SK-N-SH (cell line): ENCODE data around the gene CEP170. TPM values are rescaled to one million over a fixed set of nuclear protein-coding genes. Genes with fewer than 3 reads are reported as not detected.

Experiments used
- CTCF ChIA-PET: fragments of 300-600, 350-600 bp; formaldehyde crosslinking; extraction: SDS; loops from one replicate; lab custom pipeline; 2021; lab: Yijun Ruan, JAX
- POLR2A ChIA-PET: fragments of 350-600 bp; sonication (Branson Sonifier 250); formaldehyde crosslinking; extraction: SDS; loops from one replicate; lab custom pipeline; 2020; ENCODE audit warnings: antibody characterized with exemption, inconsistent platforms; lab: Yijun Ruan, JAX
- DNase-seq: peaks from one replicate; pipeline ENCODE4 v3.0.0; 2012
- H2AFZ ChIP-seq: fragments of 200-600 bp; sonication (generic); 2 replicates; pipeline ENCODE4 v1.8.1; 2016; ENCODE audit warnings: antibody characterized with exemption, mild to moderate bottlenecking, low read depth
- H3F3A ChIP-seq: fragments of 200-600 bp; sonication (generic); replicated peaks from 2 replicates; pipeline ENCODE3; 2016; ENCODE audit warnings: antibody characterized with exemption, mild to moderate bottlenecking; ENCODE audit not compliant: insufficient read depth
- H3K27ac ChIP-seq, 2 experiments: fragments of 200-500 bp in 1 of 2; fragments of 200-600 bp in 1 of 2; sonication (Bioruptor generic) in 1 of 2; sonication (generic), shearing (Covaris generic) in 1 of 2; 2 replicates each; pipeline versions ENCODE4 v1.5.1 to v1.6.1; 2014 to 2016; ENCODE audit warnings: low read depth in 2 of 2, inconsistent platforms in 1 of 2, low read length in 1 of 2, mild to moderate bottlenecking in 1 of 2, mixed read lengths in 1 of 2
- H3K27me3 ChIP-seq: fragments of 200-600 bp; sonication (generic), shearing (Covaris generic); 2 replicates; pipeline ENCODE4 v1.6.1; 2016; ENCODE audit warnings: mixed run types; ENCODE audit not compliant: insufficient read depth
- H3K36me3 ChIP-seq, 2 experiments: fragments of 200-500 bp in 1 of 2; fragments of 200-600 bp in 1 of 2; sonication (Bioruptor generic) in 1 of 2; sonication (generic) in 1 of 2; replicated peaks in 1 of 2; 2 replicates each; pipeline versions ENCODE3 to v1.5.1; 2014 to 2016; ENCODE audit warnings: low read length in 1 of 2, mild to moderate bottlenecking in 1 of 2; ENCODE audit not compliant: insufficient read depth in 2 of 2, control insufficient read depth in 1 of 2
- H3K4me1 ChIP-seq, 2 experiments: fragments of 200-500 bp in 1 of 2; fragments of 200-600 bp in 1 of 2; sonication (Bioruptor generic) in 1 of 2; sonication (generic), shearing (Covaris generic) in 1 of 2; 2 replicates each; pipeline versions ENCODE4 v1.5.1 to v1.6.1; 2014 to 2016; ENCODE audit warnings: low read depth in 1 of 2, low read length in 1 of 2, mixed run types in 1 of 2; ENCODE audit not compliant: insufficient read depth in 2 of 2, control insufficient read depth in 1 of 2
- H3K4me2 ChIP-seq: fragments of 200-600 bp; sonication (generic), shearing (Covaris generic); 2 replicates; pipeline ENCODE4 v1.6.1; 2017; ENCODE audit warnings: mixed run types
- H3K4me3 ChIP-seq, 2 experiments: fragments of 200-500 bp in 1 of 2; fragments of 200-600 bp in 1 of 2; sonication (Bioruptor generic) in 1 of 2; sonication (generic), shearing (Covaris generic) in 1 of 2; 2 replicates each; pipeline versions ENCODE4 v1.5.1 to v1.8.1; 2014 to 2016; ENCODE audit warnings: low read depth in 2 of 2, inconsistent platforms in 1 of 2, low read length in 1 of 2, mild to moderate bottlenecking in 1 of 2, mixed read lengths in 1 of 2, moderate library complexity in 1 of 2
- H3K79me2 ChIP-seq: fragments of 200-600 bp; sonication (generic); 2 replicates; pipeline ENCODE4 v1.8.1; 2017; ENCODE audit warnings: mild to moderate bottlenecking; ENCODE audit not compliant: insufficient read depth
- H3K9ac ChIP-seq: fragments of 200-600 bp; sonication (generic); 2 replicates; pipeline ENCODE4 v1.6.1; 2017; ENCODE audit warnings: mixed run types
- H3K9me2 ChIP-seq: fragments of 200-600 bp; sonication (generic); 2 replicates; pipeline ENCODE4 v1.6.1; 2017; ENCODE audit warnings: mixed run types
- H3K9me3 ChIP-seq: fragments of 200-600 bp; sonication (generic); 2 replicates; pipeline ENCODE4 v1.6.1; 2017; ENCODE audit warnings: mixed run types, mild to moderate bottlenecking, moderate library complexity
- H4K20me1 ChIP-seq: fragments of 200-600 bp; sonication (generic); 2 replicates; pipeline ENCODE4 v1.6.1; 2017; ENCODE audit warnings: mild to moderate bottlenecking, mixed run types; ENCODE audit not compliant: insufficient read depth
- CHD2 ChIP-seq: fragments of 150-350 bp; IDR thresholded peaks from 2 replicates; pipeline ENCODE4 v1.6.1; 2018; ENCODE audit warnings: low read length; ENCODE audit not compliant: partially characterized antibody
- ELF1 ChIP-seq: IDR thresholded peaks from 2 replicates; pipeline ENCODE4 v1.4.0; 2012
- FOXM1 ChIP-seq: IDR thresholded peaks from 2 replicates; pipeline ENCODE4 v1.4.0; 2012; ENCODE audit warnings: low read depth, mild to moderate bottlenecking
- GABPA ChIP-seq: IDR thresholded peaks from 2 replicates; pipeline ENCODE4 v1.4.0; 2012; ENCODE audit warnings: low read depth, mild to moderate bottlenecking
- MEF2A ChIP-seq: IDR thresholded peaks from 2 replicates; pipeline ENCODE4 v1.4.0; 2012; ENCODE audit warnings: low read depth, borderline replicate concordance
- MXI1 ChIP-seq: IDR thresholded peaks from 2 replicates; pipeline ENCODE4 v1.6.1; 2012; ENCODE audit warnings: mild to moderate bottlenecking, low read depth, low read length, improper control_type of control experiment
- NFIC ChIP-seq: IDR thresholded peaks from 2 replicates; pipeline ENCODE4 v1.4.0; 2012; ENCODE audit warnings: borderline replicate concordance
- NRF1 ChIP-seq: IDR thresholded peaks from 2 replicates; pipeline ENCODE4 v1.6.1; 2012; ENCODE audit warnings: low read depth, mild to moderate bottlenecking, low read length
- RAD21 ChIP-seq: IDR thresholded peaks from 2 replicates; pipeline ENCODE4 v1.6.1; 2012; ENCODE audit warnings: mild to moderate bottlenecking, low read length
- REST ChIP-seq: IDR thresholded peaks from 2 replicates; pipeline ENCODE4 v1.6.1; 2012; ENCODE audit warnings: mild to moderate bottlenecking, low read depth, low read length, moderate library complexity
- RFX5 ChIP-seq: IDR thresholded peaks from 2 replicates; pipeline ENCODE4 v1.6.1; 2012; ENCODE audit warnings: mild to moderate bottlenecking, improper control_type of control experiment, low read length
- RXRA ChIP-seq: IDR thresholded peaks from 2 replicates; pipeline ENCODE4 v1.4.0; 2012; ENCODE audit warnings: low read depth, mild to moderate bottlenecking, borderline replicate concordance
- TAF1 ChIP-seq: IDR thresholded peaks from 2 replicates; pipeline ENCODE4 v1.6.1; 2012; ENCODE audit warnings: low read depth, mild to moderate bottlenecking, low read length, moderate library complexity, borderline replicate concordance
- TCF12 ChIP-seq: IDR thresholded peaks from 2 replicates; pipeline ENCODE4 v1.4.0; 2012
- USF1 ChIP-seq: IDR thresholded peaks from 2 replicates; pipeline ENCODE4 v1.4.0; 2012; ENCODE audit warnings: low read depth, borderline replicate concordance
- USF2 ChIP-seq: fragments of 150-350 bp; IDR thresholded peaks from 2 replicates; pipeline ENCODE4 v1.6.1; 2017; ENCODE audit warnings: antibody characterized with exemption, low read length, low read depth, borderline replicate concordance
- YY1 ChIP-seq: IDR thresholded peaks from 2 replicates; pipeline ENCODE4 v1.4.0; 2012; ENCODE audit warnings: low read depth, mild to moderate bottlenecking
- WGBS: methylation state at CpG from one replicate; pipeline ENCODE4 v1.1.6; 2017; ENCODE audit warnings: low lambda C conversion rate; 5-methylcytosine and 5-hydroxymethylcytosine counted together
- polyA plus RNA-seq, 3 experiments: library from polyadenylated mRNA; depleted of rRNA; stranded (reverse); fragments of >200 nt; gene quantifications; 2 replicates each; pipeline ENCODE4 v1.2.3, GENCODE V29; 2012

Gene CEP170
- polyA plus RNA-seq, 1 of the 3 experiments (the other 2 are of a cell fraction) = 67.2 TPM

GRCh38 chr1:243227622-243228021, 27.5 kb downstream of the CEP170 start (continued):
- TF ChIP-seq RAD21 = no peak
- no peak for TF ChIP-seq USF1
- no peak for TF ChIP-seq MXI1
- no peak for TF ChIP-seq CHD2
- no peak for TF ChIP-seq FOXM1
- no peak for TF ChIP-seq MEF2A
- TF ChIP-seq, all 33 proteins: peak for 0

GRCh38 chr1:243218059-243218458, 37.0 kb downstream of the CEP170 start:
- no peaks in the 10 kb centered on the region for H3K9me3 ChIP-seq
- H3K4me1 ChIP-seq = peaks cover 7 to 8% of the 10 kb centered on the region in 2 experiments
- no peak overlapping the region for H2AFZ ChIP-seq
- POLR2A ChIA-PET = no interaction called here
- H3K79me2 ChIP-seq = peaks cover 100% of the 10 kb centered on the region
- TF ChIP-seq ELF1 (no peak), GABPA (no peak), TCF12 (no peak)
- no peaks in the 10 kb centered on the region for H3K9me2 ChIP-seq
- no peaks in the 10 kb centered on the region for H3K27me3 ChIP-seq
- H3K9ac ChIP-seq = no peak overlapping the region
- peak overlapping the region in 1 of 2 experiments; percentile 39; a peak in 2 of 4 replicates for H3K27ac ChIP-seq
- H3K4me2 ChIP-seq = no peak overlapping the region
- CTCF ChIA-PET = no interaction called here
- no peak overlapping the region for H3K4me3 ChIP-seq
- peaks cover 42% of the 10 kb centered on the region for H4K20me1 ChIP-seq
- H3K36me3 ChIP-seq = peaks cover 72 to 74% of the 10 kb centered on the region in 2 experiments
- DNase-seq = no peak
- peaks cover 46% of the 10 kb centered on the region for H3F3A ChIP-seq

GRCh38 chr1:243217349-243217748, 37.7 kb downstream of the CEP170 start:
- ChIA-PET CTCF (no interaction called here), POLR2A (no interaction called here)
- peaks cover 100% of the 10 kb centered on the region for H3K79me2 ChIP-seq
- no peaks in the 10 kb centered on the region for H3K9me2 ChIP-seq
- H4K20me1 ChIP-seq = peaks cover 43% of the 10 kb centered on the region
- no peak overlapping the region for H3K4me3 ChIP-seq
- 88% methylated on average over 2 of the region's 2 CpGs for WGBS
- DNase-seq = no peak
- no peak overlapping the region for H3K9ac ChIP-seq
- peaks cover 65 to 72% of the 10 kb centered on the region in 2 experiments for H3K36me3 ChIP-seq
- no peak overlapping the region for H2AFZ ChIP-seq
- no peaks in the 10 kb centered on the region for H3K27me3 ChIP-seq
- H3K4me2 ChIP-seq = no peak overlapping the region
- H3F3A ChIP-seq = peaks cover 53% of the 10 kb centered on the region
- H3K4me1 ChIP-seq = peaks cover 7 to 15% of the 10 kb centered on the region in 2 experiments
- H3K9me3 ChIP-seq = no peaks in the 10 kb centered on the region
- peak overlapping the region; percentile 2 to 53; a peak in 3 of 4 replicates for H3K27ac ChIP-seq
- no peak for TF ChIP-seq NFIC
- no peak for TF ChIP-seq NRF1
- no peak for TF ChIP-seq TCF12
- TF ChIP-seq YY1 = no peak
- no peak for TF ChIP-seq RXRA
- no peak for TF ChIP-seq TAF1
- TF ChIP-seq REST = no peak
- TF ChIP-seq USF2 = no peak
- TF ChIP-seq RFX5 = no peak
- no peak for TF ChIP-seq GABPA
